ENCODE results near the gene TUBB4A. TPM values are rescaled to one million over a fixed set of nuclear protein-coding genes. Genes with fewer than 3 reads are reported as not detected.
A peak's percentile ranks its signal among the peaks of the same experiment; 100 is the strongest.

Gene TUBB4A
- total and polyA plus RNA-seq, 10 of the 15 experiments (the other 5 are each of a cell fraction or from before 2014, with no cell fraction given), result 0.29 to 22.4 (median 3.8) TPM

DNA sequence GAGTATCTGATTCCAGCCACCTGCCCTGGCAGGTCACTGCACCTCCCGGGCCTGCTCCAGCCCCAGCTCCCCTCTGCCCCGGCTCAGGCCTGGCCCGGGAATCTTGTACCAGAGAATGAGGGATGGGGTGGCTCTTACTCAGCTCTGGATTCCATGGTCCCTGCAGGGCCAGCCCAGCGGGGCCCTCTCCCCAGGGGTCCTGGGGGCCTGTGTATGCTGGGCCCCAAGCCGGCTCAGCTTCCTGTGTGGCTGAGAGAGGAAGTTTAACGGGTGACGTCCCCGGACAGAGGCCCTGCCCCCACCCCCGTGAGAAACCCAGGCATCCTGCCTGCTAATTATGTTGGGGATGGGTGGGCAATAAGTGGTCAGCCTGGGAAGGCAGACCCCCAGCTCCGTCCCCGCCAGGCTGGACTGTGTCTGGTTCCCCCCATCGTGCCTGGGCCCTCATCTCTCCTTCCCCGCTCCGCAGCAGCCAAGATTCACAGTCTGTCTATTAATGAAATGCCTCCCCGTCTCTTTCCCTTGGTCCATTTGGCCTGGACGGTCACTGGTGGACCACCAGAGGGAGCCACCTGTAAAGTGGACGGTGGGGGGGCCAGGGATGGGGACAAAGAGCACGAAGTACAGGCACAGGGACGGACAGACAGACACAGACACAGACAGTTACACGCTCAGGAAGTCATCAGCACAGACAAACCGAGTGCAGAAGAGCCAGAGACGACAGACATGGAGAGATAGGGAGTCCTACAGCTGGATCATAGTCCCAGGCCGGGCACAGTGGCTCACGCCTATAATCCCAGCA lies 20.4 kb downstream of the TUBB4A start, which contains the start of gene DENND1C (continued):
- TF ChIP-seq, protein P1, sequence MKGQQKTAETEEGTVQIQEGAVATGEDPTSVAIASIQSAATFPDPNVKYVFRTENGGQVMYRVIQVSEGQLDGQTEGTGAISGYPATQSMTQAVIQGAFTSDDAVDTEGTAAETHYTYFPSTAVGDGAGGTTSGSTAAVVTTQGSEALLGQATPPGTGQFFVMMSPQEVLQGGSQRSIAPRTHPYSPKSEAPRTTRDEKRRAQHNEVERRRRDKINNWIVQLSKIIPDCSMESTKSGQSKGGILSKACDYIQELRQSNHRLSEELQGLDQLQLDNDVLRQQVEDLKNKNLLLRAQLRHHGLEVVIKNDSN (IDR thresholded peaks at IDR 0.05; ENCODE audit: borderline replicate concordance, extremely low read length, insufficient read depth, low read depth, low read length), result no peak
- TF ChIP-seq TCF3 (IDR thresholded peaks at IDR 0.05; ENCODE audit: borderline replicate concordance, insufficient read depth, low read depth, low read length), result no peak
- peak; percentile 82 for TF ChIP-seq POLR2A (IDR thresholded peaks at IDR 0.05; ENCODE audit: low read depth, low read length)
- TF ChIP-seq ZNF384 (IDR thresholded peaks at IDR 0.05; ENCODE audit: borderline replicate concordance, low read depth, low read length), result no peak
- TF ChIP-seq YY1 (IDR thresholded peaks at IDR 0.05; ENCODE audit: low read depth, low read length), result 0 out of 2 replicates have a peak, but pooled peaks have one; percentile 3
- TF ChIP-seq RAD51 (IDR thresholded peaks at IDR 0.05), result no peak
- TF ChIP-seq E2F4 (IDR thresholded peaks at IDR 0.05; ENCODE audit: low read depth, low read length), result no peak
- TF ChIP-seq HDAC2 (IDR thresholded peaks at IDR 0.05), result no peak
- peak; percentile 49 for TF ChIP-seq RUNX3 (IDR thresholded peaks at IDR 0.05; ENCODE audit: low read length)
- TF ChIP-seq SP1 (IDR thresholded peaks at IDR 0.05; ENCODE audit: low read depth, low read length), result no peak
- no peak for TF ChIP-seq NFXL1 (IDR thresholded peaks at IDR 0.05; ENCODE audit: borderline replicate concordance)
- TF ChIP-seq SREBF1 (IDR thresholded peaks at IDR 0.05; ENCODE audit: low read length), result no peak
- TF ChIP-seq ZNF24 (IDR thresholded peaks at IDR 0.05), result no peak
- 0 out of 2 replicates have a peak, but pooled peaks have one; percentile 7 for TF ChIP-seq PKNOX1 (IDR thresholded peaks at IDR 0.05)
- TF ChIP-seq NR2C1 (IDR thresholded peaks at IDR 0.05), result no peak
- no peak for TF ChIP-seq JUND (IDR thresholded peaks at IDR 0.05; ENCODE audit: low read depth, low read length)
- no peak for TF ChIP-seq NFYA (IDR thresholded peaks at IDR 0.05; ENCODE audit: borderline replicate concordance, low read depth, low read length)
- TF ChIP-seq NBN (IDR thresholded peaks at IDR 0.05), result peak; percentile 75
- TF ChIP-seq FOXK2 (IDR thresholded peaks at IDR 0.05), result no peak
- TF ChIP-seq DPF2 (IDR thresholded peaks at IDR 0.05), result peak; percentile 62
- TF ChIP-seq, protein P2, sequence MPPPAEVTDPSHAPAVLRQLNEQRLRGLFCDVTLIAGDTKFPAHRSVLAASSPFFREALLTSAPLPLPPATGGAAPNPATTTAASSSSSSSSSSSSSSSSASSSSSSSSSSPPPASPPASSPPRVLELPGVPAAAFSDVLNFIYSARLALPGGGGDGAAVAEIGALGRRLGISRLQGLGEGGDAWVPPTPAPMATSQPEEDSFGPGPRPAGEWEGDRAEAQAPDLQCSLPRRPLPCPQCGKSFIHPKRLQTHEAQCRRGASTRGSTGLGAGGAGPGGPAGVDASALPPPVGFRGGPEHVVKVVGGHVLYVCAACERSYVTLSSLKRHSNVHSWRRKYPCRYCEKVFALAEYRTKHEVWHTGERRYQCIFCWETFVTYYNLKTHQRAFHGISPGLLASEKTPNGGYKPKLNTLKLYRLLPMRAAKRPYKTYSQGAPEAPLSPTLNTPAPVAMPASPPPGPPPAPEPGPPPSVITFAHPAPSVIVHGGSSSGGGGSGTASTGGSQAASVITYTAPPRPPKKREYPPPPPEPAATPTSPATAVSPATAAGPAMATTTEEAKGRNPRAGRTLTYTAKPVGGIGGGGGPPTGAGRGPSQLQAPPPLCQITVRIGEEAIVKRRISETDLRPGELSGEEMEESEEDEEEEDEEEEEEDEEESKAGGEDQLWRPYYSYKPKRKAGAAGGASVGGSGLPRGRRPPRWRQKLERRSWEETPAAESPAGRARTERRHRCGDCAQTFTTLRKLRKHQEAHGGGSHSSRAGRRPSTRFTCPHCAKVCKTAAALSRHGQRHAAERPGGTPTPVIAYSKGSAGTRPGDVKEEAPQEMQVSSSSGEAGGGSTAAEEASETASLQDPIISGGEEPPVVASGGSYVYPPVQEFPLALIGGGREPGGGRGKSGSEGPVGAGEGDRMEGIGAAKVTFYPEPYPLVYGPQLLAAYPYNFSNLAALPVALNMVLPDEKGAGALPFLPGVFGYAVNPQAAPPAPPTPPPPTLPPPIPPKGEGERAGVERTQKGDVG (CRISPR knock-in tag; IDR thresholded peaks at IDR 0.05), result no peak
- TF ChIP-seq CBX3 (IDR thresholded peaks at IDR 0.05; ENCODE audit: borderline replicate concordance, low read depth), result no peak
- peak; percentile 21 to 50; a peak in 3 of 4 replicates for TF ChIP-seq IKZF2 (IDR thresholded peaks at IDR 0.05)
- TF ChIP-seq, protein P3, sequence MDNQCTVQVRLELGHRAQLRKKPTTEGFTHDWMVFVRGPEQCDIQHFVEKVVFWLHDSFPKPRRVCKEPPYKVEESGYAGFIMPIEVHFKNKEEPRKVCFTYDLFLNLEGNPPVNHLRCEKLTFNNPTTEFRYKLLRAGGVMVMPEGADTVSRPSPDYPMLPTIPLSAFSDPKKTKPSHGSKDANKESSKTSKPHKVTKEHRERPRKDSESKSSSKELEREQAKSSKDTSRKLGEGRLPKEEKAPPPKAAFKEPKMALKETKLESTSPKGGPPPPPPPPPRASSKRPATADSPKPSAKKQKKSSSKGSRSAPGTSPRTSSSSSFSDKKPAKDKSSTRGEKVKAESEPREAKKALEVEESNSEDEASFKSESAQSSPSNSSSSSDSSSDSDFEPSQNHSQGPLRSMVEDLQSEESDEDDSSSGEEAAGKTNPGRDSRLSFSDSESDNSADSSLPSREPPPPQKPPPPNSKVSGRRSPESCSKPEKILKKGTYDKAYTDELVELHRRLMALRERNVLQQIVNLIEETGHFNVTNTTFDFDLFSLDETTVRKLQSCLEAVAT (IDR thresholded peaks at IDR 0.05), result 0 out of 2 replicates have a peak, but pooled peaks have one; percentile 23
- no peak for TF ChIP-seq MXI1 (IDR thresholded peaks at IDR 0.05; ENCODE audit: low read depth, low read length)

All from GM12878 (cell line).